GM08714 (cell line): ENCODE data around the gene HSPA1L.

Experiments used
- H3K4me3 ChIP-seq: fragments of 200-500 bp; sonication (Bioruptor generic); 2 replicates; pipeline ENCODE4 v1.5.1; 2014; ENCODE audit warnings: mild to moderate bottlenecking, low read length, inconsistent platforms
- ZNF274 ChIP-seq: IDR thresholded peaks from 2 replicates; pipeline ENCODE4 v1.6.1; 2012; ENCODE audit warnings: mild to moderate bottlenecking, low read depth, low read length

HSPA1L gene

GRCh38 chr6:31776485-31776988 is 38.5 kb downstream of the HSPA1L start:
- TF ChIP-seq ZNF274 = no peak
- no peak overlapping the region for H3K4me3 ChIP-seq

GRCh38 chr6:31775633-31776484 is 39.2 kb downstream of the HSPA1L start:
- no peak for TF ChIP-seq ZNF274
- H3K4me3 ChIP-seq = no peak overlapping the region

DNA sequence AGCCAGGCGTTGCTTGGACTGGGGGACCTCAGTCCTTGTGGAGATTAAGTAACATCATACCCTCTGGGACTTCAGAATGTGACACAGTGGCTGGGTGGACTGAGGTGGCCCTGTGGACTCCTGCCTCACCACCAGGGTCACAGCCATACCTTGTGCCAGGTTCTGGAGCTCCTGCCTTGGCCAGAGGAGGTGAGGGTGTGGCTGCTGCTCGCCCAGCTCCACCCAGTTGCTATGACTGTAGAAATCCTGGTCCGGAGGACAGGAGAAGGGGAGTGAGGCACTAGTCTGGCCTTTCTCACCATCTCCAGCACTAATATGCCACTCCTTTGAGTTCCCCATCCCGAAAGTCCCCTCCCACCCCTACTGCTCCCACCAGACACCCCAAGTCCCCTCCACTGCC is 39.9 kb downstream of the HSPA1L start:
- no peak overlapping the region for H3K4me3 ChIP-seq
- TF ChIP-seq ZNF274 = no peak

GRCh38 chr6:31771992-31772358 is 43.1 kb downstream of the HSPA1L start:
- H3K4me3 ChIP-seq = no peak overlapping the region
- no peak for TF ChIP-seq ZNF274

DNA sequence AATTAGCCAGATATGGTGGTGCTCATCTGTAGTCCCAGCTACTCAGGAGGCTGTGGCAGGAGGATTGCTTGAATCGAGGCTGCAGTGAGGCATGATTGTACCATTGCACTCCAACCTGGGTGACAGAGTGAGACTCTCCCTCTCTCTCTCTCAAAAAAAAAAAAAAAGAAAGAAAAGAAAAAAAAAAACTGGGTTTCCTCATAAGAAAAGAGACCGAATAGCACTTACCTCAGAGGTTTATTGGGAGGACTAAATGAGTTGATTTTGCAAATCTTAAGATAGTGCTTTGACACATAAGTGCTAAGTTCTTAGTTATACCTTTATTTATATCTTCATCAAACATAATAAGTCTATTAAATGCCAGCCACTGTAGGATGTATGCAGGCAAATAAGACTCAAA is 44.2 kb downstream of the HSPA1L start:
- no peak overlapping the region for H3K4me3 ChIP-seq

DNA sequence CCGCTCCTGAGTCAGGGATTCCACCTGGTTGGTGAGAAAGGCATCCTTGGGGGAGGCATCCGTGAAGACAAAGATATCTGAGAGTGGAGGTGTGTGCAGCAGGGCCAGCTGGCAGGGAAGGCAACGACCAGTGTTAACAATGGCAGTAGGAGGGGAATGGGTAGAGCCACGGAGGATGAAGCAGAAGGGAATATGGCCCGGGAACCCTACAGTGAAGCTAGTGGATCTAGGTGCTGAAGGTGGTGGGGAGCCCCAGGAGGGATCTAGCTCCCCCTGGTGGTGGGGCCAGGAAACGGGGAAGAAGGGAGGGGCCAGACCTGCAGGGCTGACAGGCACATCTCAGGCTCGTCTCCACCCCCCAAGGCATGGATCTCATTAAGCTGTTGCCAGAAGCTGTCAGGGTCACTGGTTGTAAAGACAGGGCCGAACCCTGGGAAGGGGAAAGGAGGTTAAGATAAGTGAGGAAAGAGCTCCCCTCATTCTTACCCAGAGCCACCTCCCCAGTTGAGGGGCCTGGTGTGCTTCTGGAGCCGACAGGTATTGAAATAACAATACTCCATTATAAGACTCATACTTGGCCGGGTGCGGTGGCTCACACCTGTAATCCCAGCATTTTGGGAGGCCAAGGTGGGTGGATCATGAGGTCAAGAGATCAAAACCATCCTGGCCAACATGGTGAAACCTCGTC is 45.3 kb downstream of the HSPA1L start:
- no peak for TF ChIP-seq ZNF274

More for the DNA sequence above, 44.2 kb downstream of the HSPA1L start:
- no peak for TF ChIP-seq ZNF274

GRCh38 chr6:31768363-31769257 is 46.5 kb downstream of the HSPA1L start:
- no peak overlapping the region for H3K4me3 ChIP-seq
- no peak for TF ChIP-seq ZNF274

More for the DNA sequence above, 45.3 kb downstream of the HSPA1L start:
- H3K4me3 ChIP-seq = no peak overlapping the region

- no peak overlapping the region for H3K4me3 ChIP-seq
- no peak for TF ChIP-seq ZNF274
Measured at GRCh38 chr6:31767096-31767645, 47.9 kb downstream of the HSPA1L start.

- no peak overlapping the region for H3K4me3 ChIP-seq
- no peak for TF ChIP-seq ZNF274
Measured at GRCh38 chr6:31765910-31766794, 48.9 kb downstream of the HSPA1L start.

DNA sequence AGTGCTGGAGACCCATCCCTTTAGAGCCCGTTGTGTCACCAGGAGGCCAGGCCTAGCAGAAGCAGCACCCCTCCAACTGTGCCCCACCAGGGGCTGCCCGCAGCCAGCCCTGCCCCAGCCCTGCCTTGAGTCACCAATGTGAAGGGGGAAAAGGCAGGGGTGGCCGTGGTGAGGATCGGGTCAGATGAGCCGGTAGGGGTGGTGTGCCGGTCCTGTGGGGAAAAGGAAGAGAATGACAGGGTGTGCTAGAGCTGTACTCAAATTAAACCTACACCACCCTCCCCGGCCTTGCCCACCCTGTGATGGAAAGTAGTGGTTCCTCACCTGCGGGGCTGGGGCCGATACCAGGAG is 49.5 kb downstream of the HSPA1L start:
- no peak for TF ChIP-seq ZNF274
- H3K4me3 ChIP-seq = no peak overlapping the region

DNA sequence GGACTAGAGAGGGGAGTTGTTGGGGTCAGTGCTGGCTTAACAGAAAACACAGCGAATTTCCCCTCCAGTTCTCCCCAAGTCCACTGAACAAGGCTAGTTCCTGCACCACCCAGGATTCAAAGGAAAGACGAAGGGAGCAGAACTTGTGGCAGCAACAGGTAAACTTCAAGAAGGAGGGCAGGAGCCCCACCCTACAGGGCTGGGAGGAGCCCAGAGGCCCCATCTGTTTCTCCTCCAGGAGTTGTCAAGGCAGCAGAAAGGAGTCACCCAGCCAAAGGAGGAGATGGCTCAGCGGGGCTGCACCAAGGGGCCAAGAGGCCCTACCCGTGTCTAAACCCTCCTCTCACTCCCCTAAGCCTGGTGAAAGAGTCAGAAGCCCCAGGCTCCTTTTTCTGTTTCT is 50.9 kb downstream of the HSPA1L start:
- no peak for TF ChIP-seq ZNF274
- no peak overlapping the region for H3K4me3 ChIP-seq

- no peak overlapping the region for H3K4me3 ChIP-seq
- TF ChIP-seq ZNF274 = no peak
Measured at GRCh38 chr6:31763619-31763940, 51.5 kb downstream of the HSPA1L start.
